ENCODE measurements around the gene TAF11.
"Not testable (repeated sequence)": the region's sequence is repeated elsewhere in the genome, so short reads cannot be mapped to it uniquely, and the experiment has no call there.

The TAF11 gene, protein sequence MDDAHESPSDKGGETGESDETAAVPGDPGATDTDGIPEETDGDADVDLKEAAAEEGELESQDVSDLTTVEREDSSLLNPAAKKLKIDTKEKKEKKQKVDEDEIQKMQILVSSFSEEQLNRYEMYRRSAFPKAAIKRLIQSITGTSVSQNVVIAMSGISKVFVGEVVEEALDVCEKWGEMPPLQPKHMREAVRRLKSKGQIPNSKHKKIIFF

DNA sequence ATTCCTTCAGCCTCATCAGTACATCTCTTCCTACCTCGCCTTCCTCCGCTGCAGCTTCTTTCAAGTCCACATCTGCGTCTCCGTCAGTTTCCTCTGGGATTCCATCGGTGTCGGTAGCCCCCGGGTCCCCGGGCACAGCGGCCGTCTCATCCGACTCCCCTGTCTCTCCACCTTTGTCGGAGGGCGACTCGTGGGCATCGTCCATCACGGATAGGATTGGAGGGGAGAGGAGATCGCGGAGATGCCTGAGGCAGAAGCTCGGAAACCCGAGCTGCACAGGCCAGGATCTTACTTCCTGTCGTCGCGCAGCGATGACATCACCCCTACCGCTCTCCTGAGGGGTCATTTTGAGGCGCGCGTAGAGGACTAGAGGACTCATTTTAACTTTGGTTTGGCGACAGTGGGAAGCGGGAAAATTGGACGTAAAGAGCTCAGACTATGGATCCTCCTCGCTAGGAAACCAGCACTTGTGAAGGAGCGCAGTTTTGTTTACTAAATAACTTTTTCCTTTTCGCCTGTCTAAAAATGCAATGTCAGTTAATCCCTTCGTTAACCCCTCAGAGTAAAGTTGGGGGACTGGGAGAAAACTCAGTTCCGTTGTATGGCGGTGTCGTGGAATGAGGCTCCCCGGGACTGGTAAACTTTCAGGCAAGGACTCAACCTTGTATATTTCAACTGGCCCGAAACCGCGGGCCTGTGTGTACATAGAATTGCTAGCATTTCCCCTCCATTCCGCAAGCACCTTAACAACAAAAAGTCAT, at the start of gene TAF11:
TAF11 (minus strand) TSS at position 290 of the 761 bp plus-strand sequence; CDS start at position 205, 85 bp downstream.
- DNase-seq, result peak; percentile 98

DNA sequence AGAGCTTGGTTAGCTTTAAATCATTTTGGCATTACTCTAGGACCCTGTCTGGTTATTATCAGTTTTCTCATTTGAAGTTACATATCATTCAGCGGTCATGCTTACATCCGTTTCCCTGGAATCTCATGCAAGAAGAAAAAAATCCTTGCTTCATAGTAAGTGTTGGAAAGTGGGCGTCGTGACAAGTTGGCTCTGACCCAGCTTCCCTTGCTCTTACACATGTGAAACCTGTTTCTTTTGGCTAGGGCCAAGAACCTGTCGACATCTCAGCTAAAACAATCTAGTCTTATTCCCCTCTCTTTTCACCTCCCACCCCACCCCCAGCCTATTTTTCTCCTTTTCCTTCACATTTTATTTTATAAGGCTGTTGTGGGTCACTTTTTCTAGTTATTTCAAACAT, 46.7 kb upstream of the TAF11 start:
- no peak for DNase-seq

DNA sequence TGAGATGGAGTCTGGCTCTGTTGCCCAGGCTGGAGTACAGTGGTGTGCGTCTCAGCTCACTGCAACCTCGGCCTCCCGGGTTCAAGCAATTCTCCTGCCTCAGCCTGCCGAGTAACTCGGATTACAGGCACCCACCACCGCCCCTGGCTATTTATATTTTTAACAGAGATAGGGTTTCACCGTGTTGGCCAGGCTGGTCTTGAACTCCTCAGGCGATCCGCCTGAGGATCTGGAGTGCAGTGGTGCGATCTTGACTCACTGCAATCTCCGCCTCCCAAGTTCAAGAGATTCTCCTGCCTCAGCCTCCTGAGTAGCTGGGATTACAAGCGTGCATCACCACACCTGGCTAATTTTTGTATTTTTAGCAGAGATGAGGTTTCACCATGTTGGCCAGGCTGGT, 44.4 kb upstream of the TAF11 start:
- not testable (repeated sequence) for DNase-seq

DNA sequence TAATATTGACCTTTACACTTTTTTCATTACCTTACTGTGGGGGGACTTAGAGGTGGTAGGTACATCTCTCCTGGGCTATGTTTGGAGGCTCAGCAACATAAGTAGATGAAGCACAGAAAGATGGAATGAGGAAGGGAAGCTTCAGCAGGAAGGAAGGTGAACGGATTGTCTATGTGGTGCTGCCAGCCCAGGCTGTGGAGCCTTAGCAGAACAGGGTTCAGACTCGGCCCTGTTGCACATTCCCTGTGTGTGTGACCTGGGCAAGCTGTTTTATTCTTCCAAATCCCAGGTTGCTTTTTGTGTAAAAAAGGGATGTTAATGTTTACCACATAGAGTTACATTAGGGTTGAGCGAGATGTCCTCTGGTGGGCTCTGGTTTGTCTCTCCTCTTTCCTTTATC, 42.4 kb upstream of the TAF11 start:
- no peak for DNase-seq

DNA sequence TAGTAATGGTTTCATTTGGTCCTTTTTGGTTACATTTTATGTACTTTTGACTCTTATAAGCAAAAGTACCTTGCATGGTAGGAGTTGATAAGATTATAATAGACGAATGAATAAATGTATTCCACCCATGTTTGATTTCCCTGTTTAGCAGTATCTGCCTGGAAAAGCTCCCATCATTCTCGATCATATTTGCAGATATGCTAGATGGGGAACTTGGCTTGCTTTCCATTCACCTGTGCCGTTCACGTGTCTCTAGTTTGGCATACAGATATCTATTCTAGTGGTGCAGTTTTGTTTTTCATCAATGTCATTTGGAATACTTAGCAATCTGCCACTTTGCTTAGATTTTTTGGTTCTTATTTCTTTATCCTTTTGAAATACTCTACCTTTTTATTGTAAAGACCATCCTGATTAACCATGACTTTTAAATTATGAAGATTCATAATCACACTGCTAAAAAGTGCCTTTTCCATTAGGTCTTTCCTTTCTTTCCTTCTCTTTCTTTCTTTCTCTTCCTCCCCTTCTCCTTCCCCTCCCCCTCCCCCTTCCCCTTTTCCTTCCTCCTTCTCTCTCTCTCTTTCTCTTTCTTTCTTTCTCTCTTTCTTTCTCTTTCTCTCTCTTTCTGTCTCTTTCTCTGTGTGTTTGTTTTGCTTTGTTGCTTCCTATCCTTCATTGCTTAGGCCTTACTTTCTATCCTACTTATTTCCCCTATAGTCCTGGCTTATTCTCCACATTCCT, 41.6 kb upstream of the TAF11 start:
- no peak for DNase-seq

DNA sequence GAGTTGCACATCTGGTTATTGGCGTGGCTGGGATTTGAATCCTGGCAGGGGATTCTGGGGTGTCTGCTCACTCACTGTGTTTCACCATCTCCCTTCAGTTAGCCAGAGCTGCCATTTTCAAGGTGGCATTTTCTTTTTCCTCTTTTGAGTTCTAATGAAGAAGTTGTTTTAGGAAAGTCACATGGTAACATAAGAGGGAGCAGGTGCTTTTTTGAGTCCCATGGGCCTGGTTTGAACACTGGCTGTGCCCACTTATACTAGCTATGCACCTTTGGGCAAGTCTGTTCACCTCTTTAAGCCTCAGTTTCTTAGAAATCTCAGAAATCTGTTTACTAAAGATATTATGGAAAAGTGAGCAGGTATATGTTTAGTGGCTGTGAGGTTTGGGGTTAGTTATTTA, 40.9 kb upstream of the TAF11 start:
- no peak for DNase-seq

DNA sequence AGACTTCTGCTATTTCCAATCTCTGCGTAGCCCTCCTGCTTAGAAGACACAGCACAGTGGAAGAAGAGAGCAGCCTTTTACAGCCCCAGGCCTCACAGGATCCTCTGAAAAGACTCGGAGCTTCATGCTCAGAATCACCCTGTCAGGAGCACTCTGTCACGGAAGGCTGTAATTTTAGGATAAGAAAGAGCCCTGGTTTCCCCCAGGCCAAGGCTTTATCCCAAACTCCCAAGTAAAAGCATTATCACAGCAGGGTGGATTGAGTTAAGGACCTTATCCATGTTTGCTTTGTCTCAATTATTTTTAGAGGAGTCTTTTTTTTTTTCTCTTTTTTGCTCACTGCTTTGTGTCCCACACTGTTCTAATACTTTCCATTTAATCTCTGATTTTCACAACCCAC, 40.4 kb upstream of the TAF11 start:
- DNase-seq, result no peak

DNA sequence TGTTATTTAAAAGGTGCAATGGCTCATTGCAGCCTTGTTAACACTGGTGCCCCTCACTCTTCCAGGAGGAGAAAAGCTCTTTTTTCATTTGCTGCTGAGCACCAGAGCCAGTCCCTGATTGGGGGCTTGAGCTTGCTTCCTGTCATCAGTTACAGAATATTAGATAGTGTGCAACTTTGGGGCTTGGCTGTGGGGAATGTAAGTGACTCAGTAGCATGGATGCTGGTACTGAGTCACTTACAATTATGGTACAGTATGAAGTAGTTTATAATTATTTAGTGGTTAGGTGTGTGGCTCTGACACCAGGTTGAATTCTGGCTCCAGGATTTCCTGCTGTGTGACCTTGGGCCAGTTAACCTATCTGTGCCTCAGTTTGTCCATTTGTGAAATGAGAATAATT, 38.8 kb upstream of the TAF11 start:
- no peak for DNase-seq

DNA sequence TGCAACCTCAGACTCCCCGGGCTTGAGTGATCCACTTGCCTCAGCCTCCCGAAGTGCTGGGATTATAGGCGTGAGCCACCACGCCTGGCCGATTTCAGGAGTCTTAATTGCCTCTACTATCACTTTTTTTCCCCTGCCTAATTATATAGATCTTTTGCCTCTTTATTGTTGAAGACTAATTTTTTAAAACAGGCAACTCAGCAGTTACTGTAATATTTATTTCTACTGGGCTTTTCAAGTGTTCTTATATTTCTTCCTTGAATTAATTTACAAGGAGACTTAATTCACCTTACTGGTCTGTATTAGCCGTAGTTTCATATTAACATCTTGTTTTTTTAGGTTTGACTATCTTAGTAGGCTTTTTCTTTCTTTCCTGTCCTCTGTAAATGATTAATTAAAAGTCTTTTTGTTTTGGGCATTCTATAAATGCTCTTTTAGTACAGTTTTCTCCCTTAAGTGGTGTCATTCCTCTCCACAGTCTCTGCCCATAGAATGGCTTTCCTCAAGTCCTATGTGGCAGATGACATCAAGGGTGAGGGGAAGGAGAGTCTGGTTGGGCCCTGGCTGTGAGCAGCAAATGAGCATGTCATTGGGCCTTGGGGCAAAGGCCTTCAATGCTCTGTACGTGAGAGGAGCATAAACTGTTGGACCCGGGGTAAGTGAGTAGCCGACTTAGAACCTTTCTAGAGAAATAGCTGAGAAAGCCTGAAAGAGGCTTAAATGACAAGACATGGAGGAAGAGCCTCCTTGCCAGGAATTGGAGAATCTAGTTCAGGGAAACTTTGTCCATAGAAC, 37.2 kb upstream of the TAF11 start:
- DNase-seq, result no peak

DNA sequence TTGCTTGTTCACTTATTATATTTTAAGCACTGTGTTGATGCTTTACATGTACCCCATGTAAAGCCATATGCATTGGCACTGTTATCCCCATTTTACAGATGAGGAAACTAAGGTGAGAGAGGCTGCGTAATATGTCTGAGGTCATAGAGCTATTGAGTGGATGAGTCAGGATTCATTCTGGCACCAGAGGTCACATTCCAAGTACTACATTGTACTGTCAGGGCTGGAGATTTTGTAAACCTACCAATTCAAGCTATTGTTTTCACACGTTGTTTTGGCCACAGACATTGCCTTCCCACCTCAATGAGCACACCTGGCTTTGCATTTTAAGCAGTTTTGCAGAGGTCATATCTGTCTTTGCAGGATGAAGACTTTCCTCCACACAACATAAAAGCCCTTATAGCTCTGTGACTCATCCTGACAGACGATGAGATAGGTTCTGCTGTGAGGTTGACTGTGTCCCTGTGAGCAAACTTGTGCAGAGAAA, 34.4 kb upstream of the TAF11 start:
- no peak for DNase-seq

DNA sequence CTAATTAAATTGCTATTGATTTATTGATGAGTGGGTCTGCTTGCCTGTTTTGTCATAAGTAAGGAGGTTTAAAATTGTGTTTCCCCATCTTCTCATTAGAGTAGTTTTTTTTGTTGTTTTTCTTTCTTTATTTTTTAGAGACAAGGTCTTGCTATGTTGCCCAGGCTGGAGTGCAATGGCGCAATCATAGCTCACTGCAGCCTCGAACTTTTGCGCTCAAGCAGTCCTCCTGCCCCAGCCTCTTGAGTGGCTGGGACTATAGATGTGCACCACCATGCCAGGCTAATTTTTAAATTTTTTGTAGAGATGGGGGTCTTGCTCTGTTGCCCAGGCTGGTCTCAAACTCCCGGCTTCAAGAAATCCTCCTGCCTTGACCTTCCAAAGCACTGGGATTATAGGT, 32.3 kb upstream of the TAF11 start:
- no peak for DNase-seq

DNA sequence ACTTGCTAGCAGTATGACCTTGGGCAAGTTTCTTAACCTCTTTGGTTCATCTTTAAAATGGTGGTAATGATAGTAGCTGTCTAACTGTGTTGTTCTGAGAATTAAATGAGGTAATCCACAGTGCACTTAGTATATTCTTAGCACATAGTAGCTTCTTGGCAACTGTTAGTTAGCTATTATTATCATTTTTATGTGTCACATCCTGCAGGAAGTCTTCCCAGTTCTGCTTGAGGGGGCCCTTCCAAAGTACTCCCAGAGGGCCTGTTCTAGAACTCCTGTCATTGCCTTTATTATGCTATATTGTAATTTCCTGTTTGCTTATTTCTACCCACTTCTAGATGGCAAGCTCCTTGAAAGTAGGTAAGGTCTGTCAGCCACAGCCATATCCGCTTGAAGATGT, 31.8 kb upstream of the TAF11 start:
- no peak for DNase-seq

DNA sequence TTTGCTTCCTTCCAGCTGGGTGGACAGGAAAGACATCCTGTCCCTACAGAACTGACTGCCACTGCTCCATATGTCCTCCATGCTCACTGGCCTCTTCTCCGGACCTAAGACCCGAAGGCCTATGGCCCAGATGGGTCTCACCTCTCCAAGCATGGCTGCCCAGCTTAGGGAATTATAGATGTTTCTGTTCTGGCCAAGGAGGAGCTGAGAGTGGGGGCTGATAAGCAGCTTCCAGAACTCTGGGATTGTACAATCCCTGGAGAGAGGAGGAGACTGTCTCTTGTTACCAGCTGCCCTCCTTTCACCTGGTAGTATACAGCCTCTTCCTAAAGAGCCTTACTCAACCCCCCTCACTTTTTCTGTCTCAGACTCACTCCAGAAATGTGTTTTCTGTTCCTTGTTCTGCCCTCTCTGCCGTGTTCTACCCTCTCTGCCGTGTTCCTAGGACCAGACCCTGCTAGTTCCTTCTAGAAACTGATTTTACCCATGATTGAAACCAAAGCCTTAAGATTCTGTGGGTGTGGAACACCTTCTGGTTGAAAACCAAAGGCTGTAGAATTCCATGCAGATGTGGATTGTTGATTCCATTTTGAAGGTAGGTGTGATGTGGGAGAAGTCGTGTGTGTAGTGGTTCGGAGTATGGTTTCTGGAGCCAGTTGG, 29.9 kb upstream of the TAF11 start:
- DNase-seq, result no peak

DNA sequence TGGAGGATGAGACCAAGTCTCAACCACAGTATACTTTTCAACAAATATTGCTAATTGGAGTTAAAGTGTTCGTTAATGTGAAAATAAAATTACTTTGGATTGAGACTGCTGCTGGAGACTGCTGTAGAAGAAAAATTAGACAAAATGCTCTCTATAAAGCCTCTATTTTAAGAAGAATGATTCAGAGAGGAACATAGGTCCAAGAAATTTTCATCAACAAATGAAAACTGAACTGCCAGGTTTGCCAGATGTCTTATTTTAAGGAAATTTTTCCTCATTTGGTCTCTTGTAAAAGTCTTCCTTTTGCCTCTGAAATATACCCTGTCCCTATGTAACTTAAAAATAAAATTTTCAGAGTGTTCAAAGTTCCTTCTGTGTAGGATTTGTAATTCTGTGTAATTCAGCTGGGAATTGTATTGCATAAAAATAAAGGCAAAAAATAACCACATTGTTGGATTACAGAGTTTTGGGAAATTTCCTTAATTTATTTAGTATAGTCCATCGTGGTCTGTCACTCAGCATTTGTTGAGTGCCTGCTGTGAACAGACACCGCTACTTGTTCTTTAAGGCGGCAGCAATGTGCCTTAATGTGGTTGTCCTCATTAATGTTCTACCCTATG, 28.6 kb upstream of the TAF11 start:
- no peak for DNase-seq

DNA sequence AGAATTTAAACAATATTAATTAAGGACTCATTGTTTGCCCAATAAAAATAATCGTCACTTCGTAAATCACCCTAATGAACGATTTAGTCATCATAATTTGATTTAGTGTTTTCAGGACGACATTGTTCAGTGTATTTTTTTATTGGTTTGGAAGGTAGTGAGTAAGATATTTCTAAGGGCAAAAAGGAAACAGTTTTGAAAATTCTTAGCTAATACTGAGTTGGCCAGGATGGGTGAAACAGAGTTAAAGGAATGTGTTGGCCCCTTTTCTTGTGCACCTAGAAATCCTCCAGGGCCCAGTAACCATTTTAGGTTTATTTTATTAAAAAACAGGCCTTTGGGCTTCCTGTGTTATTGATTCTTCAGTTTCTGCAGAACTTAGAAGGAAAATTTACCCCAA, 26.5 kb upstream of the TAF11 start:
- DNase-seq, result no peak

DNA sequence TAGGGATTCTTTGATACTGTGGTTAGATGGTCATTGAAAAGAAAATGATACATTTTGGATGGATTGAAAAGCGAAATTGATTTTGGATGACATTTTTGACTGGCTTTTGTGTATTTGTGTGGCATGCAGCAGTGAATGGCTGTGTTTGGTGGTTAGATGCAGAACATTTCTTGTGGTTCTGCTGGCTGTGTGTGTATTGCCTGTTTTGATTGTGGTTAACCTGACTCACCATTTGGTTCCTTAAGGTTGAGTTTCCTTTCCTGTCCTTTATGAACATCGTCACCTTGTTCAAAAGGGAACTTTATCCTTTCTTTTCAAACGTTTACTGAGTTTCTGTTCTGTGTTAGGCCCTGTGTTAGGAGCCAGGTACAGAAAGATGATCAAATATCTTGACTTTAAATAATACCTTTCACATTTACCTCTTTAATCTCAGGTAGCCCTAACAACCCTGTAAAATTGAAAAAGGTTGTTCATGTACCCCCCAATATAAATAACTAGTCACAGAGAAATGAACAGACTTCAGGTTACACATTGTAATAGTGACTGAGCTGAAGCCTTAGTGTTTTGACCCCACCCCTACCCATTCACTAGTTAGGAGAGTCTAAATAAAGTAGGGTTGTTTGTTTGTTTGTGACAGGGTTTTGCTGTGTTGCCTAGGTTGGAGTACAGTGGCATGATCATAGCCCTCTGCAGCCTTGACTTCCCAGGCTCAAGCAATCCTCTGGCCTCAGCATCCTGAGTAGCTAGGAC, 25.0 kb upstream of the TAF11 start:
- DNase-seq, result peak; percentile 23

DNA sequence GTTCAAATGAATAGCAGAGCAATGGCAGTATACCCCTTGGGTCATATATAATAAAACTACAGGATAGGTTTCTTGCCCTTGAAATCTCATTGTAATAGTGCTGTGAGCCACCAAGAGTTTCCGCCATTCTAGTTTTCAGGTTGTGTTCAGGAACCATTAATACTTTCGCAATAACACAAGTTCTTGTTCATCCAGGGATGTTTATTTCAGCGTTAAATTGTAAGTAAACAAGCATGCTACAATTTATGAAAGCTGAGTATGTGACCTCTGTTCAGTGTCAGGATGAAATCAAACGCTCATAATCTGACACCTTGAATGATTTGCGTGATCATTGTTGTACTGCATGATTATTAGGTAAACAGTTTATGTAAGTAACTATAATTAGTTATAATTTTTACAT, 24.0 kb upstream of the TAF11 start:
- no peak for DNase-seq

DNA sequence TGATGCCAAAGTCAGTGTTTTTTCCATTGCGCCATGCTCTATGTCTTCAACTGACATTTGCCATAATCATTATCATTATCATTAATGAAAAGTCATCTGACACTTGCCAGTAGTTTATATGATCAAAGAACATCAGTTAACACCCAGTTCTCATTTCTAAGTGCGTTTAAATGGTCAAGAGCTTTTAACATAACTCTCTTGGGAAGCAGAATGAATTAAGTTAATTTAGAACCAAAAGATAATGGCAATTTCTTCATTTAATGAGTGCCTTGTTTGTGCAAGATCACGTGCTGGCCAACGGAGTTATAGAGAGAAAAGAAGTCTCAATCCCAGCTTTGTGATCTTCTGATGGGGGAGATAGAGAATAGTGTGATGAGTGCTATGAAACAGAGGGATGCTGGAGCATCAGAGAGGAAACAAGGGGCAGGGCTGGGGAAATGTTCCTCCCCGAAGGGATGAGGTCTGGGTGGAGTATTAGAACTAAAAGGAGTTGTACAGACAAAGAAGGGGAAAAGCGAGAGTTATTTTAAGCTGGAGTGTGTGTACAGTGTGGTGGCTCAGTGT, 21.6 kb upstream of the TAF11 start:
- DNase-seq, result no peak

DNA sequence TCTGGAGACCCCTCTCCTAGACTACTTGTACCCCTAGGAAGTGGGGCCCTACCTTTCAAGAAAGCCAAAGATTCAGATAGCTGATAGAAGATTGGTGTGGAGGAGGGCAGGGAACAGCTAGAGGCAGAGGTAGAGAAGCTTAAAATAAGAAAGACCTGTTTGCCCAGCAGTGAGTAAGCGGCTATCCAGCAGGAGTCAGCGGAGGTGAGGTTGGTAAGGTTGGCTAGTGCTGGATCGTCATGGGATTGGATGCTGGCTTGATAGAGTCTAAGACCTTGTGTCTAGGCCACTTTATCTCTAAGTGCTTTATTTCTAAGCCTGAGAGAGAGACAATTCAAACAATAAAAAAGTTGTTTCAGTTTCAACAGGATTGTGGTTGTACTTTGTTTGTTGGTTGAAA, 20.4 kb upstream of the TAF11 start:
- DNase-seq, result no peak

DNA sequence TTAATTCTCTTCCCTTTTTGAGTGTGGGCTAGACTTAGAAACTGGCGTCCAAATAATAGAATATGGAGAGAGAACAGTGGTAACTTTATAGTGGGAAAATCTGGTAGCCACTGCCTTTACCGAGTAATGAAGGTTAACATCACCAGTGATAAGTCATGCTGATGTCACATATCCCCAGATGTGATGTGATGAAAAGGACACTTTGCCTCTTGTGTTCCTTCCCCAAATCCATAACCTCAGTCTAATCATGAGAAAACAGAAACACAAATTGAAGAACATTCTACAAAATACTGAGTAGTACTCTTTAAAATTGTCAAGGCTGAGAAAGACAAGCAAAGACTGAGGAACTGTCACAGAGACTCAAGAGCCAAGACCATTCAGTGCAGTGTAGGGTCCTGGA, 19.0 kb upstream of the TAF11 start:
- no peak for DNase-seq

Data from hematopoietic multipotent progenitor cell treated with erythropoietin and hydrocortisone succinate and interleukin-3 and kit ligand, for 6 days (in vitro differentiated cells).